HG03066 (cell line): ENCODE results near the gene SETD2.

Experiments used
- ATAC-seq: cut with Tn5 transposase; IDR thresholded peaks from one replicate; pipeline ENCODE4 v1.9.1; 2021; ENCODE audit warnings: low read depth; ENCODE audit not compliant: unreplicated experiment

The SETD2 gene

DNA sequence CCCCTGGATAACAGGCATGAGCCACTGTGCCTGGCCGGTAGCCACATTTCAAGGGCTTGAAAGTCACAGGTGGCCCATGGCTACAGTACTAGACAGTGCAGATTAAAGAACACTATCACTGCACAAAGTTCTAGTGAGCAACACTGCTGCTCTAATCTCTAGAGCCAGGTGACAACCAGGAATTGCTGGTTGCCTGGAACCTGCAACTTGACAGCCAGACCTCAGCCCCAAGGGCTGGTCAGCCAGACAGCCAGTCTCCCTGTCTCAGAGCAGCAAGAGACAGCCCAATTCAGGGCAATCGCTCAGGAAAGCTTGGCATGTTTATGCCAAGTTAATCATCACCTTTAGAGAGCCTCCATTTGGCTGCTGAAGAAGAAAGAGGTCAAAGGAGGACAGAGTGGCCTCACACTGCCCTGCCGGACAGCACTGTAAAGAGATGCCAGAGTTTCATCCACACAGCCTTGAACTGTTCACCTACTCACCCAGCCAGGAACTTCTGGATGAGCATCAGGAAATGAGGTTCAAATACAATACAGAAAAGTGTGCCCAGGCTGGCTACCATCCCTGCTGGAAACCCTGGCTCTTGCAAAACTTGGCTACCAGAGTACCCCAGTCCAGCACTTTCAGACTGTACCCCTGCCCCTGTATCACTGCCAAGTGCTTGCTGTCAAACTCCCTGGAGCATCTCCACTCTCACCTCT is 193.4 kb downstream of the SETD2 start:
- ATAC-seq: no peak

DNA sequence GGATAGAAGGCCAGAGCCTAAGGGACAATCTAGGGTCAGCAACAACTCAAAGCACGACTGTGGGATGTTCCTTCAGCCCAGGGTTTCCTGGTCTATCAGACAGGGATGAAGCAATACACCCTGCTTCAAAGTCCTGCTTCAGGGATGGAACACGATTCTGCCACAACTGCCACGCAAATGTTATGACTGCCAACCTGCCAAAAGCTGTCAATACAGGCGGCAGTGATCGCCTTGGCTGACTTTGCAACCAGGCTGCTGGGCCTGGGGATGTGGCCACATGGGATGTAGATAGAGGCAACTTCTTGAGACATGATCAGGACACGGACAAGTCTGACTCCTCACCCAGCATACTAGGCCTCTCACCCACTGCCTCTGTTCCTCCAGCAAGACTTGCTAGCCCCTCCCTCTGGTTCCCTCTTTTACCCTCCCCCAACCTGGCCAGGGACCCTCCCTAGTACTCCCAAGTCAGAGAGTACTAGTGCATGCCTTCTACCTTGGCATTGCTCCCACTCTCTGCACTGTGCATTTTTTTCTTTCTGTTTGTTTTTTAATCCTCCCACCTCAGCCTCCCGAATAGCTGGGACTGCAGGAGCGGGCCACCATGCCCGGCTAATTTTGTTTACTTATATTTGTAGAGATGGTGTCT is 195.0 kb downstream of the SETD2 start:
- ATAC-seq: no peak

DNA sequence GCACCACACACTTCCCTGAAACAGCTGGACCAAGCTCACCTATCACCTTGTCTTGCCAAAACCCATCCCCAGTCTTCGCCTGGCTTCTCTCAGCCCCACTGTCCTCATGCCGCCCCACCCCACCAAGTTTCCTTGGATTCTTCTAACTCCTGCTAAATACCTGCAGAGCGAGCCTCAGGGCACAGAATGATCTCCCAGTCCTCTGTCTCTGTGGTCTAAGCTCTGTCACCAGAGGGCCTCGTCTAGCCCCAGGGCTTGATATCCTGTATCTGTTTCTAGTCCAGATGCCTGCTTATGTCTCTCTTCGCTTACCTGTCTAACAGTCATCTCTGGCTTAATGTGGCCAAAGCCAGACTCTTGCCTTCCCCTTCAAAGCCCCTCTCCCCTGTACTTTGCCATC is 197.1 kb downstream of the SETD2 start:
- ATAC-seq: no peak
